Naive thymus-derived CD4-positive, alpha-beta T cell (primary cell): ENCODE data around the gene KLRF1. TPM values are rescaled to one million over a fixed set of nuclear protein-coding genes. Genes with fewer than 3 reads are reported as not detected.
A peak's percentile ranks its signal among the peaks of the same experiment; 100 is the strongest.

ENCODE experiments used
- ATAC-seq: fragments of 150-1000 bp; cut with Tn5 transposase; 2 replicates; pipeline ENCODE4 v1.10.0; 2021; ENCODE audit warnings: mild to moderate bottlenecking, moderate library complexity
- CTCF ChIA-PET: fragments of 350-600 bp; sonication (Branson Sonifier 250); formaldehyde crosslinking; loops from one replicate; lab custom pipeline; 2021; ENCODE audit warnings: antibody characterized with exemption; lab: Charles Lee
- POLR2A ChIA-PET: fragments of 350-600 bp; sonication (Branson Sonifier 250); formaldehyde crosslinking; loops from one replicate; lab custom pipeline; 2021; ENCODE audit warnings: antibody characterized with exemption, inconsistent platforms; lab: Charles Lee
- DNase-seq, 9 donors: peaks; one replicate each; pipeline versions ENCODE4 v3.0.0 to v3.0.0-alpha.2; 2020 to 2022; ENCODE audit warnings: mixed read lengths in 1 of 9
- H3K27ac ChIP-seq: one replicate; pipeline ENCODE4 v1.7.0; 2013; ENCODE audit warnings: mild to moderate bottlenecking, low read depth, low read length, moderate library complexity
- H3K27me3 ChIP-seq, 2 donors: one replicate each; pipeline ENCODE4 v1.7.0; 2013; ENCODE audit warnings: low read length in 2 of 2, mild to moderate bottlenecking in 2 of 2, moderate library complexity in 2 of 2; ENCODE audit not compliant: control insufficient read depth in 2 of 2, insufficient read depth in 2 of 2
- H3K36me3 ChIP-seq, 3 experiments: 1 replicate in 2 of 3; 2 replicates in 1 of 3; pipeline ENCODE4 v1.7.0; 2013; ENCODE audit warnings: low read length in 3 of 3, mild to moderate bottlenecking in 3 of 3, moderate library complexity in 1 of 3; ENCODE audit not compliant: insufficient read depth in 3 of 3, control insufficient read depth in 2 of 3
- H3K4me1 ChIP-seq, 2 donors: one replicate each; pipeline ENCODE4 v1.7.0; 2013; ENCODE audit warnings: low read length in 2 of 2, mild to moderate bottlenecking in 2 of 2, moderate library complexity in 1 of 2; ENCODE audit not compliant: control insufficient read depth in 2 of 2, insufficient read depth in 2 of 2
- H3K4me3 ChIP-seq: 2 replicates; pipeline ENCODE4 v1.7.0; 2013; ENCODE audit warnings: mild to moderate bottlenecking, low read length
- H3K9me3 ChIP-seq, 3 experiments: 1 replicate in 2 of 3; 2 replicates in 1 of 3; pipeline ENCODE4 v1.7.0; 2013; ENCODE audit warnings: low read length in 3 of 3; ENCODE audit not compliant: control insufficient read depth in 2 of 3
- H3K27ac Mint-ChIP-seq, 9 donors: one replicate each; pipeline ENCODE4 v1.8.0; 2020 to 2022; ENCODE audit warnings: mixed read lengths in 9 of 9, mild to moderate bottlenecking in 8 of 9, moderate library complexity in 5 of 9, inconsistent platforms in 2 of 9
- H3K27me3 Mint-ChIP-seq, 5 donors: one replicate each; pipeline ENCODE4 v1.8.0; 2021 to 2022; ENCODE audit warnings: mixed read lengths in 5 of 5, mild to moderate bottlenecking in 1 of 5
- H3K36me3 Mint-ChIP-seq, 5 donors: one replicate each; pipeline ENCODE4 v1.8.0; 2020 to 2022; ENCODE audit warnings: mixed read lengths in 5 of 5, mild to moderate bottlenecking in 3 of 5, inconsistent platforms in 1 of 5
- H3K4me1 Mint-ChIP-seq, 7 donors: one replicate each; pipeline ENCODE4 v1.8.0; 2020 to 2022; ENCODE audit warnings: mixed read lengths in 7 of 7, mild to moderate bottlenecking in 3 of 7, inconsistent platforms in 1 of 7
- H3K4me3 Mint-ChIP-seq, 10 donors: one replicate each; pipeline ENCODE4 v1.8.0; 2020 to 2022; ENCODE audit warnings: mild to moderate bottlenecking in 10 of 10, mixed read lengths in 10 of 10, moderate library complexity in 6 of 10, inconsistent platforms in 2 of 10
- H3K9me3 Mint-ChIP-seq, 11 donors: one replicate each; pipeline ENCODE4 v1.8.0; 2020 to 2022; ENCODE audit warnings: mixed read lengths in 11 of 11, mild to moderate bottlenecking in 4 of 11, inconsistent platforms in 1 of 11, moderate library complexity in 1 of 11
- intact Hi-C, 2 donors: fragments of 100-400 bp; cut with micrococcal nuclease; formaldehyde crosslinking; loops; one replicate each; pipeline ENCODE4 v1.15.1; 2023
- polyA plus RNA-seq, 2 donors: library from polyadenylated mRNA; unstranded; fragments of 300-500 nt; fragmentation: Illumina TruSeq; gene quantifications; one replicate each; pipeline ENCODE4 v1.2.3, GENCODE V29; 2021
- total RNA-seq, 6 experiments: library from RNA in 5 of 6; stranded (reverse) in 5 of 6; gene quantifications; 1 replicate in 5 of 6; 2 replicates in 1 of 6; pipeline ENCODE4 v1.2.3 and lab custom pipeline; 2021 to 2026

Gene KLRF1
- total RNA-seq: 10 to 100 TPM in 1 of 5 experiments, 1 to 10 TPM in 2, under 1 TPM in 2; 0.35 to 34.8 (median 1.0) TPM
- polyA plus RNA-seq: 1 to 10 TPM; 1.3 to 1.6 TPM
- not detected for total RNA-seq (lab: John Stamatoyannopoulos, UW)

- peak within 1 kb of the TSS in 2 of 10 donors; percentile 16 to 85 for H3K4me3 Mint-ChIP-seq
- DNase-seq: no peak
These were observed at the start of gene KLRF1 for GRCh38 chr12:9827209-9827888. KLRF1 (plus strand) TSS chr12:9827481; CDS start chr12:9827545, 64 bp downstream.

GRCh38 chr12:9779209-9779608 lies 48.1 kb upstream of the KLRF1 start:
- Mint-ChIP-seq H3K4me1 (peaks cover 46 to 79% (median 68%) of the 10 kb centered on the region in 7 donors), H3K4me3 (peak overlapping the region in 1 of 10 donors; percentile 1)
- intact Hi-C loops: no loop called here

More at GRCh38 chr12:9827209-9827888, at the start of gene KLRF1:
- no peaks in the 10 kb centered on the region for H3K36me3 ChIP-seq
- Mint-ChIP-seq H3K9me3 (peaks cover 0 to 2% (median 0%) of the 10 kb centered on the region in 11 donors), H3K36me3 (peaks cover 0 to 5% (median 0%) of the 10 kb centered on the region in 5 donors), H3K4me1 (peaks cover 0 to 6% (median 3%) of the 10 kb centered on the region in 7 donors), H3K27ac (peak within 1 kb of the TSS in 1 of 9 donors; percentile 25), H3K27me3 (peaks cover 0 to 54% (median 0%) of the 10 kb centered on the region in 5 donors)
- H3K27me3 ChIP-seq: no peaks in the 10 kb centered on the region
- no peak within 1 kb of the TSS for H3K4me3 ChIP-seq
- H3K9me3 ChIP-seq: no peaks in the 10 kb centered on the region
- peak; percentile 42 for ATAC-seq
- no peak within 1 kb of the TSS for H3K27ac ChIP-seq
- intact Hi-C loops: loop anchor here in 1 of 2 donors (1.0 kb wide), 1 partner anchor 13 kb away; no protein-coding TSS in a partner anchor
- no peaks in the 10 kb centered on the region for H3K4me1 ChIP-seq
- ChIA-PET POLR2A (no interaction called here), CTCF (no interaction called here)

DNA sequence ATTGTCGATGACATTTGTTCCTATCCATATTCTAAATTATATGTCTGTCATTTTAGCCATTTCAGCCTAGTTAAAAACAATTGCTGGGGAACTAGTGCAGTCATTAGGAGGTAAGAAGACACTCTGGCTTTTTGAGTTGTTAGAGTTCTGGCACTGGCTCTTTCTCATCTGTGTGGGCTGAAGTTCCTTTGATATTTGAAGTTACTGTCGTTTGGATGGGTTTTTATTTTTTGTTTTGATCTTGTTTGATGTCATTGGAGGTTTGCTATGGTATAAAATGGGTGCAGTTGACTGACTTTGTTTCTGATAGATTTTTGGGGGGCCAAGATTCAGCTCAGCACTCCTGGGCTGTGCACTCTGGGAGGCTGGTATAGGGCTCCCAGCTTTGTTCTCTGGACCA lies 45.9 kb upstream of the KLRF1 start:
- ChIA-PET CTCF (no interaction called here), POLR2A (interaction anchor here (0.7 to 8.3 kb wide), 4 partner anchors 9 to 429 kb away, joined by 3 to 86 read pairs (median 4); partner anchors contain the start of gene CD69)
- H3K4me3 Mint-ChIP-seq: peak overlapping the region in 4 of 10 donors; percentile 30 to 59 (median 44)

More at GRCh38 chr12:9779209-9779608, 48.1 kb upstream of the KLRF1 start:
- ChIA-PET CTCF (no interaction called here), POLR2A (interaction anchor here (0.6 to 8.3 kb wide), 2 partner anchors 20 to 72 kb away, joined by 3 to 86 read pairs; partner anchors contain the start of gene CD69)
- peak overlapping the region in 5 of 9 donors; percentile 10 to 71 (median 46) for H3K27ac Mint-ChIP-seq
- no peak for ATAC-seq
- peaks cover 0 to 32% (median 0%) of the 10 kb centered on the region in 5 donors for H3K36me3 Mint-ChIP-seq
- Histone ChIP-seq H3K27ac (no peak overlapping the region), H3K4me3 (no peak overlapping the region), H3K9me3 (no peaks in the 10 kb centered on the region), H3K36me3 (no peaks in the 10 kb centered on the region), H3K27me3 (no peaks in the 10 kb centered on the region), H3K4me1 (peaks cover 19 to 38% of the 10 kb centered on the region in 2 donors)
- peaks cover 0 to 7% (median 0%) of the 10 kb centered on the region in 11 donors for H3K9me3 Mint-ChIP-seq
- no peak for DNase-seq
- H3K27me3 Mint-ChIP-seq: no peaks in the 10 kb centered on the region

GRCh38 chr12:9782547-9783382 lies 44.5 kb upstream of the KLRF1 start:
- H3K36me3 ChIP-seq: no peaks in the 10 kb centered on the region
- Mint-ChIP-seq H3K27me3 (no peaks in the 10 kb centered on the region), H3K9me3 (peaks cover 0 to 7% (median 0%) of the 10 kb centered on the region in 11 donors), H3K36me3 (peaks cover 0 to 26% (median 0%) of the 10 kb centered on the region in 5 donors), H3K27ac (peak overlapping the region in 3 of 9 donors; percentile 2 to 73 (median 21)), H3K4me3 (peak overlapping the region in 1 of 10 donors; percentile 52), H3K4me1 (peaks cover 25 to 61% (median 45%) of the 10 kb centered on the region in 7 donors)
- H3K27me3 ChIP-seq: no peaks in the 10 kb centered on the region
- no peak for DNase-seq
- ChIA-PET CTCF (interaction anchor here (0.8 to 1.6 kb wide), 2 partner anchors 22 to 31 kb away, joined by 3 to 4 read pairs; partner anchors contain the start of gene CD69), POLR2A (interaction anchor here (0.7 to 8.3 kb wide), 4 partner anchors 8 to 24 kb away, joined by 3 to 86 read pairs (median 3); partner anchors contain the start of gene CD69)
- ATAC-seq: no peak
- intact Hi-C loops: no loop called here
- H3K27ac ChIP-seq: no peak overlapping the region
- peaks cover 0 to 8% of the 10 kb centered on the region in 2 donors for H3K4me1 ChIP-seq
- no peaks in the 10 kb centered on the region for H3K9me3 ChIP-seq
- no peak overlapping the region for H3K4me3 ChIP-seq

More for the DNA sequence above, 45.9 kb upstream of the KLRF1 start:
- ATAC-seq: no peak
- Histone ChIP-seq H3K36me3 (no peaks in the 10 kb centered on the region), H3K27me3 (no peaks in the 10 kb centered on the region), H3K4me1 (peaks cover 11 to 19% of the 10 kb centered on the region in 2 donors), H3K4me3 (no peak overlapping the region), H3K27ac (no peak overlapping the region), H3K9me3 (no peaks in the 10 kb centered on the region)
- Mint-ChIP-seq H3K9me3 (peaks cover 0 to 7% (median 0%) of the 10 kb centered on the region in 11 donors), H3K27ac (peak overlapping the region in 5 of 9 donors; percentile 16 to 55 (median 43)), H3K4me1 (peaks cover 26 to 66% (median 47%) of the 10 kb centered on the region in 7 donors), H3K27me3 (no peaks in the 10 kb centered on the region), H3K36me3 (peaks cover 0 to 30% (median 0%) of the 10 kb centered on the region in 5 donors)
- intact Hi-C loops: loop anchor here in 1 of 2 donors (1.0 kb wide), 2 partner anchors 8 to 12 kb away; no protein-coding TSS in a partner anchor
- no peak for DNase-seq

DNA sequence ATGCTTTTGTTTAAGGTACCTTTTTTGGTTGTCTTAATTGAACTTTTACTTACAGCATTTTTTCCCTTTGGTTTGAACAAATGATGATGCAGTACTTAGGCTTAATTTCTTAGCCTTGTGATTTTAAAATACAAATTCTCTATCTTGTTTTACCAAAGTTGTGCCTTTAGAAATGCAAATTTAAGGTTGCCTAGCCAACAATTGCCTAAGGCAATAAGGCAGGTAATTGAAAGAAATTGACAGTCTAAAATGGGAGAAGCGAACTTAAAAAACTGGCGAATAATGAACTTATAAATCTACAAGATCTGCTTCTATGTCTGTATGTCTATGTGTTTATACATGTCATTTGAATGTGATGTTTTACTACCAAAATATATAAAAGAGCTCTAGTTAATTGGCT lies 43.0 kb upstream of the KLRF1 start:
- intact Hi-C loops: no loop called here
- H3K9me3 Mint-ChIP-seq: peaks cover 0 to 9% (median 0%) of the 10 kb centered on the region in 11 donors
- CTCF ChIA-PET: interaction anchor here (1.6 to 2.0 kb wide), 3 partner anchors 14 to 34 kb away, joined by 4 to 6 read pairs (median 5); partner anchors contain the start of gene CD69
- Histone ChIP-seq H3K4me3 (no peak overlapping the region), H3K4me1 (peaks cover 0 to 8% of the 10 kb centered on the region in 2 donors), H3K27me3 (no peaks in the 10 kb centered on the region), H3K9me3 (no peaks in the 10 kb centered on the region), H3K27ac (no peak overlapping the region), H3K36me3 (no peaks in the 10 kb centered on the region)
- H3K4me1 Mint-ChIP-seq: peaks cover 21 to 53% (median 40%) of the 10 kb centered on the region in 7 donors
- peaks cover 0 to 25% (median 0%) of the 10 kb centered on the region in 5 donors for H3K36me3 Mint-ChIP-seq
- POLR2A ChIA-PET: interaction anchor here (1.0 to 1.7 kb wide), 5 partner anchors 13 to 35 kb away, joined by 3 to 11 read pairs (median 4); partner anchors contain the start of gene CD69
- no peak overlapping the region for H3K4me3 Mint-ChIP-seq
- DNase-seq (no peak), ATAC-seq (no peak)
- no peak overlapping the region for H3K27ac Mint-ChIP-seq
- no peaks in the 10 kb centered on the region for H3K27me3 Mint-ChIP-seq
